ENCODE data around the gene EPN2.

Gene EPN2

DNA sequence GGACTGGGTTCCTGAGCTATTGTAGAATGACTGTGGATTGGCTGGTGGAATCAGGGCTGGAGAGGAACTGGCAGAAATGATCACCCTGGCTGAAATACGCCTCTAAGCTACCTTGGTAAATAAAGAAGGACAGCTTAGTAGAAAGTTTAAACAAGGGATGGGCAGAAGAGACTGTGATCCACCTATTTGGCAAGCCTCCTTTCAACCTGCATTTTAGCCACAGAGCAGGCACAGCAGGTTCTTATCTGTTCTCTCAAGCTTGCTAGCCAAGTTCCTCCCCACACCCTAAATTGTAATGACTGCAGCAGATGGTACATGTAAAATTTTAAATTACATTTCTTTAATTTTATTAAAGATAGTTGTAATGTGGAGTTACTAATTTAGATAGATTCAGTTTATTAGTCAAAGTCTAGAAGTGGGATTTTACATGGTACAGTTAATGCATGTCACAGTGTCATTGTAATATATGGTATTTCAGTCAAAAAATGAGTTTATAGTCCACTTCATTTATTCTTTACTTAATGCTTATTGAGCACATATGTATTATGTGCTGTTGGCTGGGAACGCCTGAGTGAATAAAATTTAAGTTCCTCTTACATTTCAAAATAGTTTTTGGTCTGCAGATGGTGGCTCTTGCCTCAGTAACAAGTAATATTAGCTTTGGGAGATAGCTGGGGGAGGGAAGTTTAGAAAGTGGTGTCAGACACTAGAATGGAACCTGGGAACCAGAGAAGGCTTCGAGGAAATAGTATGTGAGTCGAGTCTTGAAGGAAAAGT, 11.2 kb downstream of the EPN2 start:
- Histone ChIP-seq H3K79me2 (ENCODE audit: insufficient read depth, low read length) (no peaks in the 10 kb centered on the region), H3K27me3 (ENCODE audit: low read length) (no peaks in the 10 kb centered on the region; the same call in 1 of the 2 replicates), H3K9me3 (ENCODE audit: insufficient read depth, low read length) (no peaks in the 10 kb centered on the region), H3K4me3 (ENCODE audit: insufficient read depth, low read length, poor library complexity, severe bottlenecking) (no peak overlapping the region), H3K9me2 (replicated peaks; ENCODE audit: insufficient read depth, low read length) (no peaks in the 10 kb centered on the region), H3K9ac (ENCODE audit: low read length) (no peak overlapping the region), H3K36me3 (ENCODE audit: low read length) (no peaks in the 10 kb centered on the region), H3K27ac (ENCODE audit: low read depth, low read length) (no peak overlapping the region), H4K20me1 (ENCODE audit: low read depth, low read length) (no peaks in the 10 kb centered on the region), H2AFZ (ENCODE audit: low read depth, low read length, severe bottlenecking) (no peak overlapping the region), H3F3A (ENCODE audit: insufficient read depth) (no peaks in the 10 kb centered on the region), H3K4me2 (ENCODE audit: low read depth, low read length, poor library complexity, severe bottlenecking) (no peak overlapping the region)
- TF ChIP-seq EZH2phosphoT487 (conservative IDR thresholded peaks at IDR 0.05; ENCODE audit: low read length) (no peak), CTCF (IDR thresholded peaks at IDR 0.05; ENCODE audit: insufficient read depth, low read length, poor library complexity, severe bottlenecking) (no peak)

- Histone ChIP-seq H3K79me2 (ENCODE audit: insufficient read depth, low read length) (no peaks in the 10 kb centered on the region), H4K20me1 (ENCODE audit: low read depth, low read length) (no peaks in the 10 kb centered on the region), H3K9me3 (ENCODE audit: insufficient read depth, low read length) (no peaks in the 10 kb centered on the region), H3K4me2 (ENCODE audit: low read depth, low read length, poor library complexity, severe bottlenecking) (no peak overlapping the region), H3K9ac (ENCODE audit: low read length) (no peak overlapping the region), H3K27ac (ENCODE audit: low read depth, low read length) (no peak overlapping the region), H3F3A (ENCODE audit: insufficient read depth) (no peaks in the 10 kb centered on the region), H3K27me3 (ENCODE audit: low read length) (no peaks in the 10 kb centered on the region; the same call in 1 of the 2 replicates), H3K4me3 (ENCODE audit: insufficient read depth, low read length, poor library complexity, severe bottlenecking) (no peak overlapping the region), H3K9me2 (replicated peaks; ENCODE audit: insufficient read depth, low read length) (no peaks in the 10 kb centered on the region), H2AFZ (ENCODE audit: low read depth, low read length, severe bottlenecking) (no peak overlapping the region), H3K36me3 (ENCODE audit: low read length) (no peaks in the 10 kb centered on the region)
- TF ChIP-seq EZH2phosphoT487 (conservative IDR thresholded peaks at IDR 0.05; ENCODE audit: low read length): no peak
- TF ChIP-seq CTCF (IDR thresholded peaks at IDR 0.05; ENCODE audit: insufficient read depth, low read length, poor library complexity, severe bottlenecking): no peak
Measured at GRCh38 chr17:19248928-19249574, 11.9 kb downstream of the EPN2 start.

- H3F3A ChIP-seq (ENCODE audit: insufficient read depth): no peaks in the 10 kb centered on the region
- H3K4me2 ChIP-seq (ENCODE audit: low read depth, low read length, poor library complexity, severe bottlenecking): no peak overlapping the region
- H3K4me3 ChIP-seq (ENCODE audit: insufficient read depth, low read length, poor library complexity, severe bottlenecking): no peak overlapping the region
- H3K36me3 ChIP-seq (ENCODE audit: low read length): no peaks in the 10 kb centered on the region
- no peak overlapping the region for H3K27ac ChIP-seq (ENCODE audit: low read depth, low read length)
- H3K9ac ChIP-seq (ENCODE audit: low read length): no peak overlapping the region
- TF ChIP-seq EZH2phosphoT487 (conservative IDR thresholded peaks at IDR 0.05; ENCODE audit: low read length) (no peak), CTCF (IDR thresholded peaks at IDR 0.05; ENCODE audit: insufficient read depth, low read length, poor library complexity, severe bottlenecking) (no peak)
- no peaks in the 10 kb centered on the region for H3K79me2 ChIP-seq (ENCODE audit: insufficient read depth, low read length)
- no peaks in the 10 kb centered on the region for H3K9me3 ChIP-seq (ENCODE audit: insufficient read depth, low read length)
- H3K9me2 ChIP-seq (replicated peaks; ENCODE audit: insufficient read depth, low read length): no peaks in the 10 kb centered on the region
- no peak overlapping the region for H2AFZ ChIP-seq (ENCODE audit: low read depth, low read length, severe bottlenecking)
- H3K27me3 ChIP-seq (ENCODE audit: low read length): no peaks in the 10 kb centered on the region; the same call in 1 of the 2 replicates
- no peaks in the 10 kb centered on the region for H4K20me1 ChIP-seq (ENCODE audit: low read depth, low read length)
Measured at GRCh38 chr17:19249681-19250080, 12.5 kb downstream of the EPN2 start.

Measured in SU-DHL-6 (cell line).